Smooth muscle cell of the coronary artery (primary cell): ENCODE results near the gene AP5M1. TPM values are rescaled to one million over a fixed set of nuclear protein-coding genes. Genes with fewer than 3 reads are reported as not detected.

Source experiments
- total RNA-seq: library from RNA; depleted of rRNA; stranded (reverse); fragments of >200 nt; gene quantifications from 2 replicates; pipeline ENCODE4 v1.2.3, GENCODE V29; 2014; ENCODE audit warnings: low replicate concordance

The AP5M1 gene
- 16.3 and 21.0 TPM in 2 replicates for total RNA-seq

GRCh38 chr14:57268161-57269069 is at the start of gene AP5M1, which contains the start of gene EXOC5:
AP5M1 (plus strand) TSS chr14:57268971; CDS start chr14:57269315, 344 bp downstream.
EXOC5 (minus strand) TSS chr14:57268905; CDS start chr14:57268648, 257 bp downstream.

Other genes with a start within 250 kb of the AP5M1 start
- gene EXOC5, start 66 bp upstream of the AP5M1 start, total RNA-seq: 16.6 and 42.4 TPM in 2 replicates
- gene NAA30, start 121.6 kb downstream of the AP5M1 start, total RNA-seq: 9.5 and 11.3 TPM in 2 replicates
- not detected in 2 replicates for gene CCDC198, start 224.9 kb downstream of the AP5M1 start, total RNA-seq